ENCODE results near the gene MT2A. TPM values are rescaled to one million over a fixed set of nuclear protein-coding genes. Genes with fewer than 3 reads are reported as not detected.

MT2A gene
- total RNA-seq, 1 donor = 114 TPM

- DNase-seq (ENCODE audit: low read depth) = no peak
- H3K4me3 ChIP-seq (ENCODE audit: low read depth, low read length) = no peak overlapping the region
- TF ChIP-seq CTCF (IDR thresholded peaks at IDR 0.05; ENCODE audit: insufficient read depth, low read length) = no peak
Measured at GRCh38 chr16:56652600-56652999, 44.2 kb downstream of the MT2A start.

GRCh38 chr16:56653218-56653617, 44.8 kb downstream of the MT2A start:
- no peak overlapping the region for H3K4me3 ChIP-seq (ENCODE audit: low read depth, low read length)
- no peak for DNase-seq (ENCODE audit: low read depth)
- no peak for TF ChIP-seq CTCF (IDR thresholded peaks at IDR 0.05; ENCODE audit: insufficient read depth, low read length)

GRCh38 chr16:56657555-56658326, 49.4 kb downstream of the MT2A start, which contains the start of gene MT1F:
MT1F (plus strand) TSS chr16:56657959; CDS start chr16:56658059, 100 bp downstream.
- H3K4me3 ChIP-seq (ENCODE audit: low read depth, low read length) = peak within 1 kb of the TSS; percentile 55
- TF ChIP-seq CTCF (IDR thresholded peaks at IDR 0.05; ENCODE audit: insufficient read depth, low read length) = no peak
- DNase-seq (ENCODE audit: low read depth) = no peak

GRCh38 chr16:56658327-56658875, 50.0 kb downstream of the MT2A start:
- no peak for TF ChIP-seq CTCF (IDR thresholded peaks at IDR 0.05; ENCODE audit: insufficient read depth, low read length)
- no peak for DNase-seq (ENCODE audit: low read depth)
- H3K4me3 ChIP-seq (ENCODE audit: low read depth, low read length) = peak overlapping the region; percentile 55

Other genes starting within 250 kb of the MT2A start
- 133 and 312 TPM in 2 replicates for gene AMFR, start 183.0 kb upstream of the MT2A start, total RNA-seq (ENCODE audit: low replicate concordance)
- 51.6 and 116 TPM in 2 replicates for gene NUDT21, start 157.3 kb upstream of the MT2A start, total RNA-seq (ENCODE audit: low replicate concordance)
- gene OGFOD1, start 157.0 kb upstream of the MT2A start, total RNA-seq (ENCODE audit: low replicate concordance) = 50.0 and 95.0 TPM in 2 replicates
- gene BBS2, start 88.6 kb upstream of the MT2A start, total RNA-seq (ENCODE audit: low replicate concordance) = 58.9 and 85.0 TPM in 2 replicates
- not detected in 2 replicates for gene MT4, start 43.5 kb upstream of the MT2A start, total RNA-seq (ENCODE audit: low replicate concordance)
- gene MT3, start 19.1 kb upstream of the MT2A start, total RNA-seq (ENCODE audit: low replicate concordance) = not detected in 2 replicates
- gene MT1E, start 17.2 kb downstream of the MT2A start, total RNA-seq (ENCODE audit: low replicate concordance) = 54.7 and 103 TPM in 2 replicates
- 3.4 and 10.3 TPM in 2 replicates for gene MT1M, start 24.1 kb downstream of the MT2A start, total RNA-seq (ENCODE audit: low replicate concordance)
- 0.72 TPM in 1 of 2 replicates, not detected in the other for gene MT1A, start 30.1 kb downstream of the MT2A start, total RNA-seq (ENCODE audit: low replicate concordance)
- gene MT1B, start 43.3 kb downstream of the MT2A start, total RNA-seq (ENCODE audit: low replicate concordance) = not detected in 2 replicates
- gene MT1F, start 49.4 kb downstream of the MT2A start, total RNA-seq (ENCODE audit: low replicate concordance) = 0.18 TPM in 1 of 2 replicates, not detected in the other
- gene MT1G, start 59.5 kb downstream of the MT2A start, total RNA-seq (ENCODE audit: low replicate concordance) = not detected in 2 replicates
- not detected in 2 replicates for gene MT1H, start 61.2 kb downstream of the MT2A start, total RNA-seq (ENCODE audit: low replicate concordance)
- 39.9 and 155 TPM in 2 replicates for gene MT1X, start 73.9 kb downstream of the MT2A start, total RNA-seq (ENCODE audit: low replicate concordance)
- 22.9 and 45.5 TPM in 2 replicates for gene NUP93, start 121.5 kb downstream of the MT2A start, total RNA-seq (ENCODE audit: low replicate concordance)

Measured in fibroblast of the aortic adventitia (primary cell).